HepG2 (cell line): ENCODE data around the gene DLL4. TPM values are rescaled to one million over a fixed set of nuclear protein-coding genes. Genes with fewer than 3 reads are reported as not detected.

Experiments
- ATAC-seq: fragments of 200-7000 bp; cut with Tn5 transposase; 3 replicates; pipeline ENCODE4 v1.9.1; 2020; ENCODE audit warnings: mild to moderate bottlenecking, moderate library complexity
- BruUV-seq: library from RNA; stranded (reverse); fragments of 400-500 nt; replicated peaks from 2 replicates; lab custom pipeline; 2021; lab: Mats Ljungman, UMichigan
- CTCF ChIA-PET: fragments of 300-600 bp; formaldehyde crosslinking; extraction: SDS; loops from one replicate; lab custom pipeline; 2021; ENCODE audit warnings: low total read pairs, inconsistent platforms, low intra/inter-chr PET ratio; lab: Yijun Ruan, JAX
- POLR2A ChIA-PET: fragments of 350-600 bp; sonication (Branson Sonifier 250); formaldehyde crosslinking; loops from one replicate; lab custom pipeline; 2020; ENCODE audit warnings: antibody characterized with exemption, inconsistent platforms; lab: Yijun Ruan, JAX
- DNase-seq: peaks from one replicate; pipeline ENCODE4 v3.0.0-alpha.2; 2015; ENCODE audit warnings: low spot score
- FAIRE-seq: peaks from 3 replicates; lab custom pipeline; 2011; peaks lifted over from hg19 to GRCh38; lab: Jason Lieb, UNC
- H2AFZ ChIP-seq: one replicate; pipeline ENCODE4 v1.6.1; 2011; ENCODE audit warnings: low read length, inconsistent platforms
- H3K27ac ChIP-seq: fragments of 300-600 bp; 3 replicates; pipeline ENCODE4 v1.8.0; 2011; ENCODE audit warnings: mixed run types, mild to moderate bottlenecking, mixed read lengths, low read length, inconsistent platforms; ENCODE audit not compliant: insufficient read depth; ENCODE audit errors: extremely low read length
- H3K27me3 ChIP-seq, 2 experiments: fragments of 200-600 bp in 1 of 2; 2 replicates in 1 of 2; 3 replicates in 1 of 2; pipeline versions ENCODE4 v1.6.0 to v1.8.0; 2011; ENCODE audit warnings: low read length in 2 of 2, mild to moderate bottlenecking in 2 of 2, moderate library complexity in 2 of 2, inconsistent platforms in 1 of 2; ENCODE audit not compliant: insufficient read depth in 2 of 2, control insufficient read depth in 1 of 2
- H3K36me3 ChIP-seq, 2 experiments: fragments of 200-600 bp in 1 of 2; replicated peaks in 1 of 2; 2 replicates in 1 of 2; 3 replicates in 1 of 2; pipeline versions ENCODE4 v1.5.1 to v1.8.0; 2011; ENCODE audit warnings: low read length in 2 of 2, inconsistent platforms in 1 of 2; ENCODE audit not compliant: insufficient read depth in 2 of 2, control insufficient read depth in 1 of 2
- H3K4me1 ChIP-seq: 2 replicates; pipeline ENCODE4 v1.5.1; 2012; ENCODE audit warnings: low read length, inconsistent platforms; ENCODE audit not compliant: insufficient read depth
- H3K4me2 ChIP-seq: 2 replicates; pipeline ENCODE4 v1.6.0; 2011; ENCODE audit warnings: low read depth, low read length, inconsistent platforms
- H3K4me3 ChIP-seq, 3 experiments: fragments of 200-600 bp in 1 of 3; sonication (generic), shearing (Covaris generic) in 1 of 3; replicated peaks in 1 of 3; 2 replicates each; pipeline ENCODE4 v1.5.1; 2011 to 2016; ENCODE audit warnings: low read length in 3 of 3, inconsistent platforms in 2 of 3, low read depth in 2 of 3, mild to moderate bottlenecking in 2 of 3, control low read depth in 1 of 3, mixed read lengths in 1 of 3; ENCODE audit not compliant: insufficient read depth in 1 of 3
- H3K79me2 ChIP-seq: one replicate; pipeline ENCODE4 v1.6.1; 2011; ENCODE audit warnings: low read length, inconsistent platforms; ENCODE audit not compliant: insufficient read depth
- H3K9ac ChIP-seq: 2 replicates; pipeline ENCODE4 v1.6.0; 2011; ENCODE audit warnings: mild to moderate bottlenecking, low read depth, low read length, inconsistent platforms; ENCODE audit not compliant: insufficient read depth
- H3K9me3 ChIP-seq: 2 replicates; pipeline ENCODE4 v1.5.1; 2012; ENCODE audit warnings: mild to moderate bottlenecking, low read length
- H4K20me1 ChIP-seq: 2 replicates; pipeline ENCODE4 v1.6.0; 2011; ENCODE audit warnings: inconsistent platforms, mild to moderate bottlenecking, low read length, moderate library complexity; ENCODE audit not compliant: insufficient read depth
- ELF3 ChIP-seq: IDR thresholded peaks from 2 replicates; pipeline ENCODE4 v1.6.1; 2016; ENCODE audit warnings: missing genetic modification reagents, missing compliant biosample characterization
- FOXA3 ChIP-seq: IDR thresholded peaks from 2 replicates; pipeline ENCODE4 v1.6.1; 2016; ENCODE audit warnings: missing genetic modification reagents, missing compliant biosample characterization
- HOXA9 ChIP-seq: sonication (generic); formaldehyde crosslinking; IDR thresholded peaks from 2 replicates; pipeline ENCODE4 v1.8.1; 2022; ENCODE audit warnings: missing genetic modification reagents, mild to moderate bottlenecking, moderate library complexity, borderline replicate concordance
- RCOR2 ChIP-seq: IDR thresholded peaks from 2 replicates; pipeline ENCODE4 v1.6.1; 2016; ENCODE audit warnings: missing biosample characterization, missing genetic modification reagents
- SALL1 ChIP-seq: sonication (generic); formaldehyde crosslinking; IDR thresholded peaks from 2 replicates; pipeline ENCODE4 v1.8.0; 2022; ENCODE audit warnings: mild to moderate bottlenecking, missing genetic modification reagents
- ZGPAT ChIP-seq: IDR thresholded peaks from 2 replicates; pipeline ENCODE4 v1.6.1; 2016; ENCODE audit warnings: mild to moderate bottlenecking
- ZMYM3 ChIP-seq: sonication (generic); formaldehyde crosslinking; IDR thresholded peaks from 2 replicates; pipeline ENCODE4 v1.5.1; 2020; ENCODE audit warnings: mild to moderate bottlenecking, missing genetic modification reagents
- ZNF550 ChIP-seq: sonication (generic); formaldehyde crosslinking; IDR thresholded peaks from 2 replicates; pipeline ENCODE4 v1.4.0; 2020; ENCODE audit warnings: mild to moderate bottlenecking, missing genetic modification reagents, borderline replicate concordance
- ZNF687 ChIP-seq: sonication (generic); formaldehyde crosslinking; IDR thresholded peaks from 2 replicates; pipeline ENCODE4 v1.5.1; 2020; ENCODE audit warnings: mild to moderate bottlenecking, missing genetic modification reagents, moderate library complexity
- WGBS: methylation state at CpG from one replicate; pipeline ENCODE4 v1.1.6; 2017; ENCODE audit warnings: low lambda C conversion rate; 5-methylcytosine and 5-hydroxymethylcytosine counted together
- in situ Hi-C: cut with HindIII; loops from 2 replicates; pipeline ENCODE4 v1.10.0; 2017; ENCODE audit warnings: low pct_unique_long_range_greater_than_20kb; ENCODE audit not compliant: extremely low pct_ligation_motif_present
- intact Hi-C: fragments of 100-400 bp; cut with micrococcal nuclease; formaldehyde crosslinking; loops from one replicate; pipeline ENCODE4 v1.10.0; 2022; ENCODE audit not compliant: unreplicated experiment
- polyA plus RNA-seq, 8 experiments: library from polyadenylated mRNA; depleted of rRNA in 3 of 8; stranded (reverse) in 7 of 8; unstranded in 1 of 8; fragments of >200 nt; fragmentation: Illumina TruSeq in 4 of 8; extraction: Trizol in 4 of 8; gene quantifications; 2 replicates each; pipeline versions ENCODE4 v1.2.1 to v1.2.3, GENCODE V29; 2011 to 2016; ENCODE audit warnings: low read depth in 4 of 8, missing spikeins in 1 of 8, mixed read lengths in 1 of 8; ENCODE audit not compliant: insufficient read depth in 1 of 8
- total RNA-seq, 5 experiments: library from RNA; depleted of rRNA; stranded (reverse); fragments of >200 nt; fragmentation: Illumina TruSeq; extraction: Trizol; gene quantifications; 2 replicates each; pipeline ENCODE4 v1.2.3, GENCODE V29; 2016; ENCODE audit warnings: low read depth in 1 of 5

The DLL4 gene
- total and polyA plus RNA-seq, 2 of the 13 experiments (the other 11 are each of a cell fraction or from before 2014, with no cell fraction given), result 0.20 to 0.25 TPM

- no peak for TF ChIP-seq HOXA9
Measured at GRCh38 chr15:40921949-40922607, 7.1 kb upstream of the DLL4 start (continued).

- Histone ChIP-seq H3K9me3 (no peaks in the 10 kb centered on the region), H2AFZ (no peak overlapping the region), H3K9ac (no peak overlapping the region), H3K4me1 (peaks cover 78% of the 10 kb centered on the region), H3K36me3 (no peaks in the 10 kb centered on the region), H3K27ac (no peak overlapping the region), H3K4me3 (peak overlapping the region in 1 of 3 experiments; percentile 37; a peak in 1 of 6 replicates), H3K4me2 (peak overlapping the region; percentile 64), H4K20me1 (no peaks in the 10 kb centered on the region), H3K27me3 (peaks cover 3 to 66% of the 10 kb centered on the region in 2 experiments; a peak in 4 of 5 replicates), H3K79me2 (no peaks in the 10 kb centered on the region)
- in situ Hi-C loops (no loop called here), intact Hi-C loops (no loop called here)
- CTCF ChIA-PET, result no interaction called here
- WGBS, result under 1% methylated on average over 10 of the region's 10 CpGs
- BruUV-seq, result no TSS peak
- ATAC-seq (no peak), DNase-seq (no peak), FAIRE-seq (no peak)
- POLR2A ChIA-PET, result no interaction called here
- TF ChIP-seq ZMYM3 (CRISPR knock-in tag), result 0 out of 2 replicates have a peak, but pooled peaks have one; percentile 1
- no peak for TF ChIP-seq FOXA3 (CRISPR knock-in tag)
- 0 out of 2 replicates have a peak, but pooled peaks have one; percentile 12 for TF ChIP-seq SALL1
- TF ChIP-seq ELF3 (CRISPR knock-in tag), result 0 out of 2 replicates have a peak, but pooled peaks have one; percentile 25
- TF ChIP-seq ZNF687 (CRISPR knock-in tag), result peak; percentile 29; the same call in 1 of the 2 replicates
- TF ChIP-seq ZNF550 (CRISPR knock-in tag), result no peak
- TF ChIP-seq ZGPAT (CRISPR knock-in tag), result 0 out of 2 replicates have a peak, but pooled peaks have one; percentile 10
- 0 out of 2 replicates have a peak, but pooled peaks have one; percentile 10 for TF ChIP-seq RCOR2 (CRISPR knock-in tag)
Measured at GRCh38 chr15:40922608-40923005, 6.5 kb upstream of the DLL4 start.
